Keratinocyte (primary cell): ENCODE data around the gene ZBTB20. TPM values are rescaled to one million over a fixed set of nuclear protein-coding genes. Genes with fewer than 3 reads are reported as not detected.

Source experiments
- DNase-seq: peaks from one replicate; pipeline ENCODE4 v3.0.0-alpha.2; 2011; ENCODE audit warnings: low read depth, missing footprints, low spot score
- FAIRE-seq: peaks from 2 replicates; lab custom pipeline; 2011; peaks lifted over from hg19 to GRCh38; lab: Jason Lieb, UNC
- H2AFZ ChIP-seq: 2 replicates; pipeline ENCODE4 v1.6.0; 2012; ENCODE audit warnings: low read length, control low read depth, inconsistent platforms; ENCODE audit not compliant: control insufficient read depth
- H3K27ac ChIP-seq: 2 replicates; pipeline ENCODE4 v1.5.1; 2011; ENCODE audit warnings: low read length; ENCODE audit not compliant: control insufficient read depth, insufficient read depth
- H3K27me3 ChIP-seq: 3 replicates; pipeline ENCODE4 v1.6.0; 2011; ENCODE audit warnings: low read length; ENCODE audit not compliant: control insufficient read depth, insufficient read depth; ENCODE audit errors: extremely low read depth
- H3K36me3 ChIP-seq, 2 experiments: 2 replicates in 1 of 2; 3 replicates in 1 of 2; pipeline ENCODE4 v1.5.1; 2011; ENCODE audit warnings: low read length in 2 of 2, mild to moderate bottlenecking in 1 of 2; ENCODE audit not compliant: control insufficient read depth in 2 of 2, insufficient read depth in 2 of 2; ENCODE audit errors: extremely low read depth in 1 of 2
- H3K4me1 ChIP-seq: 3 replicates; pipeline ENCODE4 v1.5.1; 2011; ENCODE audit warnings: low read length; ENCODE audit not compliant: control insufficient read depth, insufficient read depth; ENCODE audit errors: extremely low read depth
- H3K4me2 ChIP-seq: 3 replicates; pipeline ENCODE4 v1.6.0; 2011; ENCODE audit warnings: low read depth, low read length; ENCODE audit not compliant: control insufficient read depth, insufficient read depth; ENCODE audit errors: extremely low read depth
- H3K4me3 ChIP-seq, 3 experiments: fragments of 200-600 bp in 1 of 3; sonication (generic) in 1 of 3; 2 replicates in 2 of 3; 3 replicates in 1 of 3; pipeline ENCODE4 v1.5.1; 2011 to 2016; ENCODE audit warnings: low read length in 3 of 3, mild to moderate bottlenecking in 3 of 3, control low read depth in 2 of 3, inconsistent platforms in 1 of 3, low read depth in 1 of 3, mixed read lengths in 1 of 3, mixed run types in 1 of 3, moderate library complexity in 1 of 3; ENCODE audit not compliant: control insufficient read depth in 2 of 3, insufficient read depth in 2 of 3; ENCODE audit errors: extremely low read depth in 1 of 3
- H3K79me2 ChIP-seq: 2 replicates; pipeline ENCODE4 v1.6.0; 2012; ENCODE audit warnings: low read length; ENCODE audit not compliant: control insufficient read depth, insufficient read depth
- H3K9ac ChIP-seq: 3 replicates; pipeline ENCODE4 v1.6.0; 2011; ENCODE audit warnings: low read length; ENCODE audit not compliant: control insufficient read depth, insufficient read depth; ENCODE audit errors: extremely low read depth
- H3K9me1 ChIP-seq: 3 replicates; pipeline ENCODE4 v1.6.0; 2011; ENCODE audit warnings: low read length; ENCODE audit not compliant: control insufficient read depth, insufficient read depth; ENCODE audit errors: extremely low read depth
- H3K9me3 ChIP-seq: 2 replicates; pipeline ENCODE4 v1.5.1; 2012; ENCODE audit warnings: low read depth, low read length; ENCODE audit not compliant: control insufficient read depth
- H4K20me1 ChIP-seq: 3 replicates; pipeline ENCODE4 v1.6.0; 2011; ENCODE audit warnings: low read length; ENCODE audit not compliant: control insufficient read depth, insufficient read depth; ENCODE audit errors: extremely low read depth
- EZH2 ChIP-seq: IDR thresholded peaks from one replicate; pipeline ENCODE4 v1.6.1; 2012; ENCODE audit warnings: inconsistent platforms, mild to moderate bottlenecking, low read length, moderate library complexity
- dilution Hi-C: fragments of 300-500 bp; cut with MboI; formaldehyde crosslinking; loops from one replicate; pipeline ENCODE4 v1.7.0; 2020; ENCODE audit warnings: low sequenced_read_pairs; ENCODE audit not compliant: extremely low pct_ligation_motif_present
- polyA plus RNA-seq, 5 experiments: library from polyadenylated mRNA; depleted of rRNA in 3 of 5; stranded (reverse) in 3 of 5; stranded (forward) in 1 of 5; unstranded in 1 of 5; fragments of >200 nt; gene quantifications; 1 replicate in 1 of 5; 2 replicates in 3 of 5; 3 replicates in 1 of 5; pipeline versions ENCODE4 v1.2.1 to v1.2.3, GENCODE V29; 2011 to 2012; ENCODE audit warnings: missing spikeins in 2 of 5, low read depth in 1 of 5, low replicate concordance in 1 of 5
- TF ChIP-seq, protein P1 (sequence below), 3 experiments: IDR thresholded peaks in 1 of 3; conservative IDR thresholded peaks in 1 of 3; optimal IDR thresholded peaks in 1 of 3; 2 replicates in 2 of 3; 3 replicates in 1 of 3; pipeline versions ENCODE3 to v1.5.1; 2011; ENCODE audit warnings: low read length in 3 of 3, mild to moderate bottlenecking in 3 of 3, moderate library complexity in 2 of 3, control low read depth in 1 of 3, inconsistent platforms in 1 of 3; ENCODE audit not compliant: insufficient read depth in 2 of 3; ENCODE audit errors: extremely low read depth in 1 of 3

ZBTB20 gene
- polyA plus RNA-seq, 1 donor (not counting 4 experiments of a cell fraction or from before 2014, with no cell fraction given), result 0.52 TPM

DNA sequence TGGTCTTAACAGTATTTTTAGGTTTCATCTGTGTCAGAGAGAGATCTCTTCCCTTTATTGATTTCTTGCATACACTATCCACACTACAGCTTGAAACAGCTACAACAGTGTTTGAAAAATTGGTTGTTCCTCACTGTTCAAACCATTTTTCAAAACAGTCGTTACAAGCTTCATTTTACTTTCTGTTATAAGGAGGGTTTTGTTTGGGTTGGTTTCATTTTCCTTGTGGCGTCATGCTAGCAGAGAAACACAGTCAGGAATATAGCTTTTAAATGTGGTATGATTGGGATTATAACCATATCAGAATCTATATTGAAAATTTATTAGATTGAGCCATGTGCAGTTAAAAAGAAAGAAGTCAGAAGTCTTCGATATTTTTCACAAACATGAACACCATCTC is 400.6 kb downstream of the ZBTB20 start:
- Histone ChIP-seq H2AFZ (no peak overlapping the region), H3K4me1 (no peaks in the 10 kb centered on the region), H3K79me2 (no peaks in the 10 kb centered on the region), H3K27ac (no peak overlapping the region), H3K9me1 (no peaks in the 10 kb centered on the region), H3K36me3 (no peaks in the 10 kb centered on the region), H3K4me2 (no peak overlapping the region), H3K9ac (no peak overlapping the region), H4K20me1 (no peaks in the 10 kb centered on the region), H3K4me3 (no peak overlapping the region), H3K9me3 (no peaks in the 10 kb centered on the region), H3K27me3 (no peaks in the 10 kb centered on the region)
- dilution Hi-C loops, result no loop called here
- no peak for DNase-seq
- TF ChIP-seq EZH2, result no peak
- TF ChIP-seq, protein P1, sequence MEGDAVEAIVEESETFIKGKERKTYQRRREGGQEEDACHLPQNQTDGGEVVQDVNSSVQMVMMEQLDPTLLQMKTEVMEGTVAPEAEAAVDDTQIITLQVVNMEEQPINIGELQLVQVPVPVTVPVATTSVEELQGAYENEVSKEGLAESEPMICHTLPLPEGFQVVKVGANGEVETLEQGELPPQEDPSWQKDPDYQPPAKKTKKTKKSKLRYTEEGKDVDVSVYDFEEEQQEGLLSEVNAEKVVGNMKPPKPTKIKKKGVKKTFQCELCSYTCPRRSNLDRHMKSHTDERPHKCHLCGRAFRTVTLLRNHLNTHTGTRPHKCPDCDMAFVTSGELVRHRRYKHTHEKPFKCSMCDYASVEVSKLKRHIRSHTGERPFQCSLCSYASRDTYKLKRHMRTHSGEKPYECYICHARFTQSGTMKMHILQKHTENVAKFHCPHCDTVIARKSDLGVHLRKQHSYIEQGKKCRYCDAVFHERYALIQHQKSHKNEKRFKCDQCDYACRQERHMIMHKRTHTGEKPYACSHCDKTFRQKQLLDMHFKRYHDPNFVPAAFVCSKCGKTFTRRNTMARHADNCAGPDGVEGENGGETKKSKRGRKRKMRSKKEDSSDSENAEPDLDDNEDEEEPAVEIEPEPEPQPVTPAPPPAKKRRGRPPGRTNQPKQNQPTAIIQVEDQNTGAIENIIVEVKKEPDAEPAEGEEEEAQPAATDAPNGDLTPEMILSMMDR (optimal IDR thresholded peaks at IDR 0.05 in 1 of 3, IDR thresholded peaks at IDR 0.05 in 1 of 3, conservative IDR thresholded peaks at IDR 0.05 in 1 of 3; ENCODE audit: extremely low read depth in 1 of 3, insufficient read depth in 2 of 3, low read length in 3 of 3), result no peak
- FAIRE-seq, result no peak

DNA sequence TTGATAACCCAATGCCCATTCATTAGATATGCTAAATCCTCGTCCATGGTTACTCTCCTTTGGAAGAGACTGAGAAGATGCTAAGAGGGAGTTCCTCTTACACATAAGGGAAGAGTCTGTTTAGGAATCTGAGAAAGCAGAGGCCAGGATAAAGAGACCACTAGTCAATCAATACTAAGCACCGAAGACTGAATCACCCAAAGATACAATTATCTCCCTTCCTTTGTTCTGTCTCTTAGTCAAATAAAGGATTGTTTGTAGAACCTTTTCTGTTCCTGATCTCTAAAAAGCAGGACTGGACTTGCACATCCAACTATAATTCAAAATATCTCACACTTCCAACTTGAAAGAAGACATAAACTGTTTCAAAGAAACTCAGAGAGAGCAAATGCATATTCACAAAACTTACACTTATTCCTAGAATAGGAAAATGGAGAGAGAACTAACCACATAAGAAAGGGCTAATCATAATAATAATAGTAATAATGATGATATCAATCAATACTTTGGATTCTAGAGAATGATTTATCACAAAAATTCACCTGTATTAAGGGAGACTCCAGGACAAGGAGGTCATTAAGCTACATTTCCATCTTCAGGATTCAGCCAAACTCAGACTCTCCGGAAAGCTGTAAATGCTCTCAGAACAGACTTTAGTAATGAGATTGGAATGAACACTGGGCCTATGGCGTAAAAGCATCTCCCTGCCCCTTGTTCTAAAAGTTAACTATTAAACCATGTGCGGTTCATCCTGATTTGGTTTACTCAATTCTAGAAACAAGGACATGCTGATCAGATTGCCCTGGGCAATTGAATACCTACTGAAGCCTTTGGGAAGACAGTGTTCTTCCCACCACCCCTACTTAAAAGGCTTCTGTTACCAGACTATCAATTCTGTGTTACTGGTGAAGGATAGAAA is 401.5 kb downstream of the ZBTB20 start:
- no peak overlapping the region for H3K9ac ChIP-seq
- no peaks in the 10 kb centered on the region for H3K36me3 ChIP-seq
- no peak overlapping the region for H3K4me2 ChIP-seq
- H3K79me2 ChIP-seq, result no peaks in the 10 kb centered on the region
- DNase-seq (no peak), FAIRE-seq (no peak)
- H2AFZ ChIP-seq, result no peak overlapping the region
- no peaks in the 10 kb centered on the region for H3K9me1 ChIP-seq
- no peaks in the 10 kb centered on the region for H4K20me1 ChIP-seq
- no peaks in the 10 kb centered on the region for H3K9me3 ChIP-seq
- no peaks in the 10 kb centered on the region for H3K4me1 ChIP-seq
- no peak overlapping the region for H3K27ac ChIP-seq
- no peak overlapping the region for H3K4me3 ChIP-seq
- no peaks in the 10 kb centered on the region for H3K27me3 ChIP-seq
- dilution Hi-C loops, result no loop called here
- TF ChIP-seq EZH2, result no peak
- TF ChIP-seq, protein P1 (optimal IDR thresholded peaks at IDR 0.05 in 1 of 3, IDR thresholded peaks at IDR 0.05 in 1 of 3, conservative IDR thresholded peaks at IDR 0.05 in 1 of 3; ENCODE audit: extremely low read depth in 1 of 3, insufficient read depth in 2 of 3, low read length in 3 of 3), result no peak
